HCT116 (cell line): ENCODE results near the gene CAPN3. TPM values are rescaled to one million over a fixed set of nuclear protein-coding genes. Genes with fewer than 3 reads are reported as not detected.

Experiments used
- ATAC-seq: fragments of 200-7000 bp; cut with Tn5 transposase; 2 replicates; pipeline ENCODE4 v1.9.1; 2020; ENCODE audit warnings: mild to moderate bottlenecking, moderate library complexity
- BruUV-seq: library from RNA; stranded (reverse); fragments of 400-500 nt; replicated peaks from 2 replicates; lab custom pipeline; 2021; lab: Mats Ljungman, UMichigan
- CTCF ChIA-PET: fragments of 300-600 bp; sonication (Branson Sonifier 250); formaldehyde crosslinking; loops from one replicate; lab custom pipeline; 2021; ENCODE audit warnings: antibody characterized with exemption; lab: Charles Lee
- POLR2A ChIA-PET: fragments of 300-600, 350-600 bp; sonication (Branson Sonifier 250); formaldehyde crosslinking; loops from one replicate; lab custom pipeline; 2021; ENCODE audit warnings: antibody characterized with exemption; lab: Charles Lee
- RAD21 ChIA-PET, 2 experiments: fragments of 300-600 bp; sonication (Branson Sonifier 250); formaldehyde crosslinking; loops; one replicate each; lab custom pipeline; 2023; ENCODE audit warnings: low total read pairs in 2 of 2; ENCODE audit not compliant: uncharacterized antibody in 2 of 2, unreplicated experiment in 2 of 2, low non-redundant PET in 1 of 2; lab: Charles Lee
- DNase-seq: peaks from one replicate; pipeline ENCODE4 v3.0.0-alpha.2; 2010; ENCODE audit warnings: low read depth, low spot score
- H2AFZ ChIP-seq: fragments of 200-600 bp; shearing (Covaris generic), sonication (generic); 2 replicates; pipeline ENCODE4 v1.6.1; 2017; ENCODE audit warnings: low read depth, mixed run types, mixed read lengths, antibody characterized with exemption, low read length; ENCODE audit not compliant: poor library complexity, severe bottlenecking
- H3K27ac ChIP-seq: 2 replicates; pipeline ENCODE4 v1.5.1; 2012; ENCODE audit warnings: low read depth, low read length
- H3K27me3 ChIP-seq: fragments of 200-600 bp; sonication (generic); 2 replicates; pipeline ENCODE4 v1.6.1; 2016; ENCODE audit warnings: mixed run types, low read length, mixed read lengths; ENCODE audit not compliant: insufficient read depth
- H3K36me3 ChIP-seq, 2 experiments: fragments of 200-500 bp in 1 of 2; fragments of 200-600 bp in 1 of 2; sonication (Bioruptor generic) in 1 of 2; sonication (generic) in 1 of 2; 2 replicates each; pipeline versions ENCODE4 v1.5.1 to v1.6.1; 2014 to 2016; ENCODE audit warnings: low read length in 2 of 2, inconsistent platforms in 1 of 2, mixed read lengths in 1 of 2, mixed run types in 1 of 2; ENCODE audit not compliant: insufficient read depth in 2 of 2, control insufficient read depth in 1 of 2
- H3K4me1 ChIP-seq, 2 experiments: fragments of 200-600 bp in 1 of 2; sonication (generic) in 1 of 2; 2 replicates each; pipeline versions ENCODE4 v1.5.1 to v1.6.1; 2012 to 2017; ENCODE audit warnings: low read length in 2 of 2, inconsistent platforms in 1 of 2, mild to moderate bottlenecking in 1 of 2, mixed read lengths in 1 of 2, mixed run types in 1 of 2, moderate library complexity in 1 of 2; ENCODE audit not compliant: insufficient read depth in 2 of 2, control insufficient read depth in 1 of 2
- H3K4me2 ChIP-seq: fragments of 200-600 bp; sonication (generic); 2 replicates; pipeline ENCODE4 v1.6.1; 2017; ENCODE audit warnings: mixed run types, low read length, mixed read lengths
- H3K4me3 ChIP-seq, 2 experiments: fragments of 200-600 bp in 1 of 2; sonication (generic) in 1 of 2; replicated peaks in 1 of 2; 2 replicates each; pipeline ENCODE4 v1.5.1; 2011 to 2016; ENCODE audit warnings: low read length in 2 of 2, control low read depth in 1 of 2, low read depth in 1 of 2, mild to moderate bottlenecking in 1 of 2, mixed read lengths in 1 of 2, mixed run types in 1 of 2
- H3K79me2 ChIP-seq: fragments of 200-600 bp; sonication (generic); 2 replicates; pipeline ENCODE4 v1.6.1; 2017; ENCODE audit warnings: mild to moderate bottlenecking, mixed run types, low read length, moderate library complexity, mixed read lengths; ENCODE audit not compliant: insufficient read depth
- H3K9ac ChIP-seq: fragments of 200-600 bp; sonication (generic); 2 replicates; pipeline ENCODE4 v1.6.1; 2016; ENCODE audit warnings: low read length, mixed read lengths
- H3K9me2 ChIP-seq: fragments of 200-600 bp; sonication (generic), shearing (Covaris generic); 2 replicates; pipeline ENCODE4 v1.6.1; 2017; ENCODE audit warnings: mixed run types, mild to moderate bottlenecking, moderate library complexity; ENCODE audit not compliant: insufficient read depth
- H3K9me3 ChIP-seq, 2 experiments: fragments of 200-500 bp in 1 of 2; fragments of 200-600 bp in 1 of 2; sonication (Bioruptor generic) in 1 of 2; sonication (generic) in 1 of 2; 2 replicates each; pipeline ENCODE4 v1.6.1; 2014 to 2017; ENCODE audit warnings: low read length in 2 of 2, mixed read lengths in 2 of 2, inconsistent platforms in 1 of 2, low read depth in 1 of 2, mild to moderate bottlenecking in 1 of 2, mixed run types in 1 of 2, moderate library complexity in 1 of 2; ENCODE audit not compliant: control insufficient read depth in 1 of 2, insufficient read depth in 1 of 2
- H4K20me1 ChIP-seq: fragments of 200-600 bp; sonication (generic), shearing (Covaris generic); 2 replicates; pipeline ENCODE4 v1.6.1; 2017; ENCODE audit warnings: mixed run types, mild to moderate bottlenecking, moderate library complexity; ENCODE audit not compliant: insufficient read depth
- CBX3 ChIP-seq: IDR thresholded peaks from 2 replicates; pipeline ENCODE4 v1.6.1; 2012; ENCODE audit warnings: low read depth
- CEBPB ChIP-seq: IDR thresholded peaks from 2 replicates; pipeline ENCODE4 v1.6.1; 2012; ENCODE audit warnings: low read depth
- CTCF ChIP-seq, 3 experiments: fragments of 200-600 bp in 1 of 3; sonication (generic) in 1 of 3; IDR thresholded peaks in 2 of 3; conservative IDR thresholded peaks in 1 of 3; 2 replicates each; pipeline ENCODE4 v1.5.1; 2012 to 2017; ENCODE audit warnings: low read depth in 2 of 3, low read length in 2 of 3, antibody characterized with exemption in 1 of 3, borderline replicate concordance in 1 of 3, control low read depth in 1 of 3, mild to moderate bottlenecking in 1 of 3, mixed read lengths in 1 of 3, mixed run types in 1 of 3, moderate library complexity in 1 of 3; ENCODE audit not compliant: insufficient read depth in 1 of 3
- EGR1 ChIP-seq: IDR thresholded peaks from 2 replicates; pipeline ENCODE4 v1.6.1; 2012; ENCODE audit warnings: low read depth
- ELF1 ChIP-seq: IDR thresholded peaks from 2 replicates; pipeline ENCODE4 v1.6.1; 2012; ENCODE audit warnings: low read depth, borderline replicate concordance
- EZH2phosphoT487 ChIP-seq: fragments of 200-600 bp; IDR thresholded peaks from 2 replicates; pipeline ENCODE4 v1.6.1; 2018; ENCODE audit warnings: antibody characterized with exemption, borderline replicate concordance
- FOSL1 ChIP-seq: IDR thresholded peaks from 2 replicates; pipeline ENCODE4 v1.6.1; 2012; ENCODE audit warnings: low read depth
- JUND ChIP-seq: IDR thresholded peaks from 2 replicates; pipeline ENCODE4 v1.6.1; 2012
- MAX ChIP-seq: IDR thresholded peaks from 2 replicates; pipeline ENCODE4 v1.6.1; 2012
- POLR2A ChIP-seq: IDR thresholded peaks from 2 replicates; pipeline ENCODE4 v1.7.0; 2011; ENCODE audit warnings: borderline replicate concordance; ENCODE audit not compliant: insufficient read depth, insufficient read length; ENCODE audit errors: extremely low read depth
- POLR2AphosphoS5 ChIP-seq: IDR thresholded peaks from 2 replicates; pipeline ENCODE4 v1.6.1; 2011; ENCODE audit warnings: mild to moderate bottlenecking, low read depth, low read length, moderate library complexity
- RAD21 ChIP-seq: IDR thresholded peaks from 2 replicates; pipeline ENCODE4 v1.6.1; 2012; ENCODE audit warnings: low read depth, mild to moderate bottlenecking
- REST ChIP-seq: IDR thresholded peaks from 2 replicates; pipeline ENCODE4 v1.6.1; 2012; ENCODE audit warnings: low read depth
- SIN3A ChIP-seq: IDR thresholded peaks from 2 replicates; pipeline ENCODE4 v1.6.1; 2012; ENCODE audit warnings: low read depth
- SP1 ChIP-seq: IDR thresholded peaks from 2 replicates; pipeline ENCODE4 v1.6.1; 2012; ENCODE audit warnings: low read depth
- YY1 ChIP-seq: IDR thresholded peaks from 2 replicates; pipeline ENCODE4 v1.6.1; 2011; ENCODE audit warnings: low read length, low read depth, moderate library complexity, mild to moderate bottlenecking; ENCODE audit not compliant: insufficient replicate concordance; ENCODE audit errors: extremely low read depth
- ZBTB33 ChIP-seq: IDR thresholded peaks from 2 replicates; pipeline ENCODE4 v1.6.1; 2011; ENCODE audit warnings: mild to moderate bottlenecking, low read length, moderate library complexity; ENCODE audit not compliant: insufficient replicate concordance; ENCODE audit errors: extremely low read depth
- ZFX ChIP-seq: fragments of 450-650 bp; IDR thresholded peaks from 2 replicates; pipeline ENCODE4 v1.6.1; 2017
- ZNF274 ChIP-seq: fragments of 200-500 bp; sonication (Bioruptor generic); IDR thresholded peaks from 2 replicates; pipeline ENCODE4 v1.6.1; 2014; ENCODE audit warnings: mild to moderate bottlenecking, low read depth, low read length, inconsistent platforms
- intact Hi-C: fragments of 100-400 bp; cut with micrococcal nuclease; formaldehyde crosslinking; loops from 2 replicates; pipeline ENCODE4 v1.10.0; 2022
- total RNA-seq: library from RNA; stranded (reverse); gene quantifications from one replicate; pipeline ENCODE4 v1.2.1, GENCODE V29; 2021; ENCODE audit not compliant: unreplicated experiment

CAPN3 gene
- total RNA-seq, 1 experiment from 2014 or later = 1.8 TPM

- TF ChIP-seq MAX = no peak
- TF ChIP-seq CBX3 = no peak
- TF ChIP-seq JUND = no peak
- TF ChIP-seq CTCF (IDR thresholded peaks at IDR 0.05 in 2 of 3, conservative IDR thresholded peaks at IDR 0.05 in 1 of 3; ENCODE audit: borderline replicate concordance in 1 of 3, insufficient read depth in 1 of 3, low read depth in 2 of 3, low read length in 2 of 3) = no peak
- TF ChIP-seq SP1 = no peak
- TF ChIP-seq FOSL1 = no peak
- no peak for TF ChIP-seq POLR2AphosphoS5
- TF ChIP-seq ZNF274 = no peak
- TF ChIP-seq RAD21 = no peak
- TF ChIP-seq ZFX = no peak
- no peak for TF ChIP-seq EGR1
- TF ChIP-seq YY1 = no peak
- TF ChIP-seq REST = no peak
- no peak for TF ChIP-seq ZBTB33
- no peak for TF ChIP-seq CEBPB
- TF ChIP-seq POLR2A = no peak
- no peak for TF ChIP-seq EZH2phosphoT487
- no peak for TF ChIP-seq ELF1
- no peak for TF ChIP-seq SIN3A
- Histone ChIP-seq H3K4me2 (no peak overlapping the region), H3K4me1 (no peaks in the 10 kb centered on the region), H3K27ac (no peak overlapping the region), H3K9ac (no peak overlapping the region), H4K20me1 (no peaks in the 10 kb centered on the region), H2AFZ (no peak overlapping the region), H3K36me3 (no peaks in the 10 kb centered on the region), H3K9me2 (no peaks in the 10 kb centered on the region), H3K79me2 (no peaks in the 10 kb centered on the region), H3K9me3 (no peaks in the 10 kb centered on the region), H3K4me3 (no peak overlapping the region), H3K27me3 (no peaks in the 10 kb centered on the region)
- ChIA-PET RAD21 (no interaction called here), POLR2A (no interaction called here), CTCF (no interaction called here)
- DNase-seq (no peak), ATAC-seq (no peak)
- intact Hi-C loops = no loop called here
- no TSS peak for BruUV-seq
Observed at GRCh38 chr15:42319206-42319605, 40.1 kb upstream of the CAPN3 start.
